Cardiac fibroblast (primary cell): ENCODE measurements around the gene ERI2.

ENCODE experiments used
- DNase-seq, 2 donors: peaks; one replicate each; pipeline versions ENCODE4 v3.0.0 to v3.0.0-alpha.2; 2010; ENCODE audit warnings: low read depth in 2 of 2
- H3K4me3 ChIP-seq, 2 donors: replicated peaks in 1 of 2; 1 replicate in 1 of 2; 2 replicates in 1 of 2; pipeline ENCODE4 v1.5.1; 2011; ENCODE audit warnings: low read depth in 2 of 2, low read length in 2 of 2, mild to moderate bottlenecking in 2 of 2, moderate library complexity in 1 of 2
- TF ChIP-seq, protein P1 (sequence below): IDR thresholded peaks from one replicate; pipeline ENCODE4 v1.5.1; 2011; ENCODE audit warnings: low read depth, mild to moderate bottlenecking, low read length, inconsistent platforms

The ERI2 gene

DNA sequence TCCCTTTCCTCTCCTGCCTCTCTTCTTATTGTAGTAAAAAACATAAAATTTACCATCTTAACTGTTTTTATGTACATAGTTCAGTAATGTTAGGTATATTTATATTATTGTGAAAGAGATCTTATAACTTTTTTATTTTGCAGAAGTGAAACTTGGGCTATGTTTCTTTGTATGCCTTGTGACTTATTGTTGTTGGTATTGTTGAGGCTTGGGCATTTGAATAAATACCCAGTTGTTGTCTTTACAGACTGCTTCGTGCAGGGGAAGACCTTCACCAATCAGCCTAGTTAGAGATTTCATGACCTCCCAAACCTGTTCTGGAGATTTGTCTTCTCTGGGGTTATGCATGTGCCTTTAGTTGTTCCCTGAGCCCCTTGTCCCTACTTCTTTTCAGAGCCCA lies 32.0 kb upstream of the ERI2 start:
- TF ChIP-seq, protein P1, sequence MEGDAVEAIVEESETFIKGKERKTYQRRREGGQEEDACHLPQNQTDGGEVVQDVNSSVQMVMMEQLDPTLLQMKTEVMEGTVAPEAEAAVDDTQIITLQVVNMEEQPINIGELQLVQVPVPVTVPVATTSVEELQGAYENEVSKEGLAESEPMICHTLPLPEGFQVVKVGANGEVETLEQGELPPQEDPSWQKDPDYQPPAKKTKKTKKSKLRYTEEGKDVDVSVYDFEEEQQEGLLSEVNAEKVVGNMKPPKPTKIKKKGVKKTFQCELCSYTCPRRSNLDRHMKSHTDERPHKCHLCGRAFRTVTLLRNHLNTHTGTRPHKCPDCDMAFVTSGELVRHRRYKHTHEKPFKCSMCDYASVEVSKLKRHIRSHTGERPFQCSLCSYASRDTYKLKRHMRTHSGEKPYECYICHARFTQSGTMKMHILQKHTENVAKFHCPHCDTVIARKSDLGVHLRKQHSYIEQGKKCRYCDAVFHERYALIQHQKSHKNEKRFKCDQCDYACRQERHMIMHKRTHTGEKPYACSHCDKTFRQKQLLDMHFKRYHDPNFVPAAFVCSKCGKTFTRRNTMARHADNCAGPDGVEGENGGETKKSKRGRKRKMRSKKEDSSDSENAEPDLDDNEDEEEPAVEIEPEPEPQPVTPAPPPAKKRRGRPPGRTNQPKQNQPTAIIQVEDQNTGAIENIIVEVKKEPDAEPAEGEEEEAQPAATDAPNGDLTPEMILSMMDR = no peak
- DNase-seq = no peak
- H3K4me3 ChIP-seq = no peak overlapping the region

DNA sequence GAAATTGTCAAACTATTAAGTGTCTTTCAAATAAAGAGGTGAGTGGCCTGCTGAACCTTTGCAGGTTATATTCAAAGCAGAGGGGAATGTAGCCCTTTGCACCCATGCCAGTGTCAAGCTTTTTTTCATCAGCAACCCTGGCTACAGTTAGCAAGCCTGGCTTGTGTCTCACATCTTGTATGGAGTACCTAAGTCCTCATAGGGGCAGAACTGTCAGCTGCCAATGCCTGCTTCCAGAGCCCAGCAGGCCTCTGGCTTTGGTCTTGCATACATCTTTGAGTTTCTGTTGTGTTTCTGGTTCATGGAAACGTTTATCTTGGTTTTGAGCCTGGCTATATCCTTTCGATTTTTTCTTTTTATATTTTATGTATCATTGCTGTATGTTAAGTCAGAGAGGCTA lies 26.8 kb upstream of the ERI2 start:
- TF ChIP-seq, protein P1 = no peak
- H3K4me3 ChIP-seq = no peak overlapping the region
- DNase-seq = no peak

DNA sequence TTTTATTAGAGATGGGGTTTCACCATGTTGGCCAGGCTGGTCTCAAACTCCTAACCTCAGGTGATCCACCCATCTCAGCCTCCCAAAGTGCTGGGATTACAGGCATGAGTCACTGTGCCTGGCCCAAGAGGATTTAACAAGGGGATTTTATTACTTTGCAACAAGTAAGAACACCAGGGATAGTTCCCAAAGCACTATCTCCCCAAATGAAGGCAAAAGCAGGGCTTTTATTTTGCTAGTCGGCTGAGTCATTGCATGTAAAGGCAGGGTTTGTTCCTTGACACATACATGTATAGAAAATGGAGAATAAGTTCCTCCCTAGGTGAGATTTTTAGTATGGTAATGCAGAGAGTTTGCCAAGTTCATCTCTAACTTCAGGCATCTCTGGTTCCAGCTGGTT lies 24.1 kb upstream of the ERI2 start:
- DNase-seq = no peak
- H3K4me3 ChIP-seq = no peak overlapping the region
- TF ChIP-seq, protein P1 = no peak

DNA sequence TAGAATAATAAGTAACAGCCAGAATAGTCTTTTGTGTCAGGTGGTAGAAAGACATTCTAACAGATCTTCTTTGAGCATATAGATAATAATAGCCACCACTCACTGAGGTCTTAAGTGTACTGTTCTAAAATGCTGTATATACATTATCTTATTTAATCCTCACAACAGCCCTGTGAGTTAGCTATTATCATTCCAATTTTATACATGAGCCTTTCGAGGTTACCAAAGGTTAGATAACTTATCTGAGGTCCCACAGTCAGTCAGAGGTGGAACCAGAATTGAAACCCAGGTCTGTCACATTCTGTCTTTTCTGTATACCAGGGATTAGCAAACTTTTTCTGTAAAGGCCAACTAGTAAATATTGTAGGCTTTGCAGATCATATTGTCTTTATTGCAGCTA lies 23.3 kb upstream of the ERI2 start:
- no peak for DNase-seq
- TF ChIP-seq, protein P1 = no peak
- no peak overlapping the region for H3K4me3 ChIP-seq

DNA sequence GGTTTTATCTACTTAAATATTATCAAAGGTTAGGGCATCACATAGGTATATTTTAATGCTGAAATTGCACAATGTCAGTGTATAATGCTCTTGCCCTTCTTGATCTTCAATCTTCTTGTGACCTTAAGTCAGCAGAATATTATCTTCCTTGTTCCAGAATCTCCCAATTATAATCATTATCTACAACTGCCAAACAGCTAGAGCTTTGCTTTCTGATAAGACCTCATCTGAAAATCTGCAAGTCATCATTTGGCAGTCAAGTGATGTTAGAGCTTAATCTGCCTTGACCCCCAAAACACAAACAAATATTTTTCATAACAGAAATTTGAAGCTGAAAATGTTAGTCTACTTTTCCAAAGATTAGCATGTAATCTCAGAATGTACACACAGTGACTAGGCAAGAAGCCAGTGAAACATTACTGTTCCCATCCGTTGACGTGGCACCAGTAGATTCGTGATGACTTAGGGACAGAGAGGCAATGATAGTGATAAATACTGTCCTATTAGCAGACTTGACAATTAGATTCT lies 19.8 kb upstream of the ERI2 start:
- peak; percentile 26 to 31 for DNase-seq
- TF ChIP-seq, protein P1 = no peak
- no peak overlapping the region for H3K4me3 ChIP-seq

DNA sequence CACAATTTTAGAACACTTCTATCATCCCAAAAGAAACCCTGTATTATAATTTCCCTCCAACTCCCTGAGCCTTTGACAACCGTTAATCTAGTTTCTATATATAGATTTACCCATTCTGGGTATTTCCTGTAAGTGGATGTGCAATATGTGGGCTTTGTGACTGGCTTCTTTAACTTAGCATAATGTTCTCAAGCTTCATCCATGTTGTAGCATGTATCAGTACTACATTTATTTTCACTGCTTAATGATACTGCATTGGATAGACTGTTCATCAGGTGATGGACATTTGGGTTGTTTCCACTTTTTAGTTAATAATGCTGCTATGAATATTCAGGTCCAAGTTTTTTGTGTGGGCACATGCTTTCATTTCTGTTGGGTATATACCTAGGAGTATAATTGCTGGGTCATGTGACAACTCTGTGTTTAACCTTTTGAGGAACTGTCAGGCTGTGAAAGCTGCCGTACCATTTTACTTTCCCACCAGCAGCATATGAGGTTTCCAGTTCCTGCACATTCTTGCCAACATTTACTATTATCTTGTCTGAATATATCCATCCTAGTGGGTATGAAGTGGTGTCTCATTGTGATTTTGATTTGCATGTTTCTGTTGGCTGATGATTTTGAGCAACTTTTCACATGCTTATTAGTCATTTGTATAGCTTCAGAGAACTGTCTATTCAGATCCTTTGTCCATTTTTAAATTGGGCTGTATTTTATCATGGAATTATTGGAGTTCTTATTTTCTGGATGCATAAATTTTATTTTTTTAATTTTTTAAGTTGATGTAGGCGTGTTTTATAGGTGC lies 16.5 kb upstream of the ERI2 start:
- H3K4me3 ChIP-seq = no peak overlapping the region
- TF ChIP-seq, protein P1 = no peak
- DNase-seq = no peak
